ENCODE results near the gene SETD1B.
"Not testable (repeated sequence)": the region's sequence is repeated elsewhere in the genome, so short reads cannot be mapped to it uniquely, and the experiment has no call there.

SETD1B gene

GRCh38 chr12:121861636-121862254, 57.9 kb downstream of the SETD1B start:
- TF ChIP-seq, protein P1, sequence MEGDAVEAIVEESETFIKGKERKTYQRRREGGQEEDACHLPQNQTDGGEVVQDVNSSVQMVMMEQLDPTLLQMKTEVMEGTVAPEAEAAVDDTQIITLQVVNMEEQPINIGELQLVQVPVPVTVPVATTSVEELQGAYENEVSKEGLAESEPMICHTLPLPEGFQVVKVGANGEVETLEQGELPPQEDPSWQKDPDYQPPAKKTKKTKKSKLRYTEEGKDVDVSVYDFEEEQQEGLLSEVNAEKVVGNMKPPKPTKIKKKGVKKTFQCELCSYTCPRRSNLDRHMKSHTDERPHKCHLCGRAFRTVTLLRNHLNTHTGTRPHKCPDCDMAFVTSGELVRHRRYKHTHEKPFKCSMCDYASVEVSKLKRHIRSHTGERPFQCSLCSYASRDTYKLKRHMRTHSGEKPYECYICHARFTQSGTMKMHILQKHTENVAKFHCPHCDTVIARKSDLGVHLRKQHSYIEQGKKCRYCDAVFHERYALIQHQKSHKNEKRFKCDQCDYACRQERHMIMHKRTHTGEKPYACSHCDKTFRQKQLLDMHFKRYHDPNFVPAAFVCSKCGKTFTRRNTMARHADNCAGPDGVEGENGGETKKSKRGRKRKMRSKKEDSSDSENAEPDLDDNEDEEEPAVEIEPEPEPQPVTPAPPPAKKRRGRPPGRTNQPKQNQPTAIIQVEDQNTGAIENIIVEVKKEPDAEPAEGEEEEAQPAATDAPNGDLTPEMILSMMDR (IDR thresholded peaks at IDR 0.05; ENCODE audit: borderline replicate concordance, insufficient read depth, low read depth, low read length): no peak
- H3K4me3 ChIP-seq (ENCODE audit: low read depth, low read length): no peak overlapping the region

DNA sequence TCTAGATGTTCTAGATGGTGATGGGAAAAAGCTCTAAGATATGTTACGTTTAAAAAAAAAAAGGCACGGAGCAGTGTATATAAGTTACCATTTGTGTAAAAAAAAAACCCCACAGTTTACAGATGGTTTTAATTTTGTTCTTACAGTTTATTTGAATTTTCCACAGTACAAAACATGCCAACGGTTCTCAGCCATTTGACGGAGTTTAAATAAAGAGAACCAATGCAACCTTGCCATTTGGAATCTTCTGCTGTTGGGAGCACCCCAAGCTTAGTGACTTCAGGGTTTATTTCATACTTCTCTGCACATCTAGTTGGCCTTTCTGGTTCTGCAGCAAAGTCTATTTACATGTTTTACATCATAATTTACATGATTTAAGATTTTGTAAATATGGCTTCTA, 62.5 kb downstream of the SETD1B start:
- TF ChIP-seq, protein P1 (IDR thresholded peaks at IDR 0.05; ENCODE audit: borderline replicate concordance, insufficient read depth, low read depth, low read length): no peak
- no peak overlapping the region for H3K4me3 ChIP-seq (ENCODE audit: low read depth, low read length)

DNA sequence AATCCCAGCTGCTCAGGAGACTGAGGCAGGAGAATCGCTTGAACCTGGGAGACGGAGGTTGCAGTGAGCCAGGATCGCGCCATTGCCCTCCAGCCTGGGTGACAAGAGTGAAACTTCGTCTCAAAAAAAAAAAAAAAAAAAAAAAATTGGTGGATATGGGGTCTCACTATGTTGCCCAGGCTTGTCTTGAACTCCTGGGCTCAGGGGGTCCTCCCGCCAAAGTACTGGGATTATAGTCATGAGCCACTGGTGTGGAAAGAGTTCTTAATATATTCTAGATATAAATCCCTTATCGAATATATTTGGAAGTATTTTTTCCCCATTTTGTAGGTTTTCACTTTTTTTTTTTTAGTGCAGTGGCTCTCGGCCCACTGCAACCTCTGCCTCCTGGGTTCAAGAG, 65.4 kb downstream of the SETD1B start:
- not testable (repeated sequence) for H3K4me3 ChIP-seq (ENCODE audit: low read depth, low read length)

- no peak overlapping the region for H3K4me3 ChIP-seq (ENCODE audit: low read depth, low read length)
- TF ChIP-seq, protein P1 (IDR thresholded peaks at IDR 0.05; ENCODE audit: borderline replicate concordance, insufficient read depth, low read depth, low read length): no peak
These were observed 67.7 kb downstream of the SETD1B start for GRCh38 chr12:121871467-121871866.

- TF ChIP-seq, protein P1 (IDR thresholded peaks at IDR 0.05; ENCODE audit: borderline replicate concordance, insufficient read depth, low read depth, low read length): no peak
- no peak overlapping the region for H3K4me3 ChIP-seq (ENCODE audit: low read depth, low read length)
These were observed 68.9 kb downstream of the SETD1B start for GRCh38 chr12:121872546-121873215.

- TF ChIP-seq, protein P1 (IDR thresholded peaks at IDR 0.05; ENCODE audit: borderline replicate concordance, insufficient read depth, low read depth, low read length): no peak
- no peak overlapping the region for H3K4me3 ChIP-seq (ENCODE audit: low read depth, low read length)
These were observed 69.4 kb downstream of the SETD1B start for GRCh38 chr12:121873216-121873569.

DNA sequence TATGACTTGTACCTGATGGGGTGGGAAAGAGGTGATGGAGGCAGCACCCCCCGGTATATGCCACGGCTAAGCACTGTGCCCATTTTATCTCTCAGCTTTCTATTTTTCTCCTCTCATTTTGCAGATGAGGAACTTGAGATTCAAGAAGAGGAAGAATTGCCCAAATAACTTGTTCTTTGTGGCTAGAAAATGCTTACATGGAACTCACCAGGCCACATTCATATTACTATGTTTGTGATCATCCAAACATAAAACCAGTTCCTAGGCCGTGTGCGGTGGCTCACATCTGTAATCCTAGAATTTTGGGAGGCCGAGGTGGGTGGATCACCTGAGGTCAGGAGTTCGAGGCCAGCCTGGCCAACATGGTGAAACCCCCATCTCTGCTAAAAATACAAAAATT, 70.3 kb downstream of the SETD1B start:
- TF ChIP-seq, protein P1 (IDR thresholded peaks at IDR 0.05; ENCODE audit: borderline replicate concordance, insufficient read depth, low read depth, low read length): no peak
- no peak overlapping the region for H3K4me3 ChIP-seq (ENCODE audit: low read depth, low read length)
